ENCODE measurements around the gene APMAP. TPM values are rescaled to one million over a fixed set of nuclear protein-coding genes. Genes with fewer than 3 reads are reported as not detected.

The APMAP gene
- total and polyA plus RNA-seq, 4 donors = 132 to 378 (median 234) TPM

GRCh38 chr20:24950836-24951525 is 41.6 kb downstream of the APMAP start:
- WGBS = 83% methylated on average over 16 of the region's 16 CpGs
- DNase-seq (ENCODE audit: low spot score) = peak; percentile 32
- Histone ChIP-seq H3K4me1 (ENCODE audit: control insufficient read depth in 4 of 4, insufficient read depth in 4 of 4, low read length in 3 of 4) (peaks cover 0 to 25% (median 17%) of the 10 kb centered on the region in 4 donors), H3K36me3 (ENCODE audit: control insufficient read depth in 4 of 4, insufficient read depth in 3 of 4, low read depth in 1 of 4, low read length in 3 of 4) (peaks cover 0 to 3% (median 2%) of the 10 kb centered on the region in 4 donors), H3K27me3 (ENCODE audit: control insufficient read depth in 4 of 4, insufficient read depth in 4 of 4, low read length in 3 of 4) (no peaks in the 10 kb centered on the region), H3K9me3 (ENCODE audit: control insufficient read depth in 4 of 4, low read length in 3 of 4) (no peaks in the 10 kb centered on the region), H3K4me3 (ENCODE audit: low read depth in 1 of 3, low read length in 3 of 3) (peak overlapping the region in 1 of 3 donors; percentile 6), H3K9ac (ENCODE audit: low read depth in 1 of 2, low read length in 2 of 2) (no peak overlapping the region), H3K27ac (ENCODE audit: low read depth in 1 of 2, low read length in 2 of 2) (peak overlapping the region in 1 of 2 donors; percentile 54)
- TF ChIP-seq FOXA2 (IDR thresholded peaks at IDR 0.05) (no peak), HNF4A (conservative IDR thresholded peaks at IDR 0.05) (no peak), JUND (IDR thresholded peaks at IDR 0.05) (no peak), RAD21 (IDR thresholded peaks at IDR 0.05) (no peak), REST (IDR thresholded peaks at IDR 0.05) (no peak), ATF3 (IDR thresholded peaks at IDR 0.05) (no peak), YY1 (IDR thresholded peaks at IDR 0.05) (no peak), ZBTB33 (IDR thresholded peaks at IDR 0.05) (no peak), GABPA (IDR thresholded peaks at IDR 0.05 in 1 of 2, conservative IDR thresholded peaks at IDR 0.05 in 1 of 2) (no peak), FOXA1 (IDR thresholded peaks at IDR 0.05) (no peak), CTCF (IDR thresholded peaks at IDR 0.05; ENCODE audit: low read depth, low read length, missing input control) (no peak), NR2F2 (IDR thresholded peaks at IDR 0.05) (no peak)

DNA sequence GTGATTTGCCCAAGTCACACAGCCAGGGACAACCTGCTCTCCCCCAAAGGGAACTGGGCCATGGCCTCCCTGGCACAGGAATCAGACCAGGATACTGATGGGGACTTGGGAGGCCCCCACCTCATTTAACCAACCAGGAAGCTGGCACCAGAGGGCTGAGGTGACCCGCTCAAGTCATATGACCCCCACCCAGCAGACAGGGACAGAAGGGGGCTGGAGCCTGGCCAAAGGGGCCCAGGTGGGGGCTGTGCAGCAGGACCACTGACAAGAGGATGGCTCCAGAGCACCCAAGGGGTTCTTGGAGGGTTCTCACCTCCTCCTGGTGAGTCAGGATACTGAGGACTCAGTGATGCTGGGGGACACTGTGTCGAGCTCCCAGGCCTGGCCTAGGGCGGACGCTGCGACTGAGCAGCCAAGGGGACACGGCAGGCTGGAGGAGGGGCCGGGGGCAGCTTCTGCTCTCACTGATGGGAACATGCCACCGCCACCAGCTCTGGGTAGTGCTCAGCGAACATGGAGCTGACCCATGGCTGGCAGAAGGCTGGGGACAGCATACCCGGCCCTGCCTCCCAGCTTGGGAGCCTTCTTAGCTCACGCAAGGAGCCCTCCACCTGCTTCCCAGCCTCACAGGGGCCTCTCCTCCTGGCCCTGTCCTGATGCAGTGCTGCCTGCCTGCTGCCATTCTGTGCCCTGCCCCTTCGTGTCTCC is 42.3 kb downstream of the APMAP start:
- peak overlapping the region in 1 of 2 donors; percentile 30 for H3K9ac ChIP-seq (ENCODE audit: low read depth in 1 of 2, low read length in 2 of 2)
- no peaks in the 10 kb centered on the region for H3K9me3 ChIP-seq (ENCODE audit: control insufficient read depth in 4 of 4, low read length in 3 of 4)
- peaks cover 0 to 25% (median 17%) of the 10 kb centered on the region in 4 donors for H3K4me1 ChIP-seq (ENCODE audit: control insufficient read depth in 4 of 4, insufficient read depth in 4 of 4, low read length in 3 of 4)
- 75% methylated on average over 12 of the region's 12 CpGs for WGBS
- H3K36me3 ChIP-seq (ENCODE audit: control insufficient read depth in 4 of 4, insufficient read depth in 3 of 4, low read depth in 1 of 4, low read length in 3 of 4) = peaks cover 0 to 3% (median 0%) of the 10 kb centered on the region in 4 donors
- H3K27me3 ChIP-seq (ENCODE audit: control insufficient read depth in 4 of 4, insufficient read depth in 4 of 4, low read length in 3 of 4) = no peaks in the 10 kb centered on the region
- DNase-seq (ENCODE audit: low spot score) = peak; percentile 25
- peak overlapping the region in 1 of 3 donors; percentile 6 for H3K4me3 ChIP-seq (ENCODE audit: low read depth in 1 of 3, low read length in 3 of 3)
- peak overlapping the region; percentile 54 to 63 for H3K27ac ChIP-seq (ENCODE audit: low read depth in 1 of 2, low read length in 2 of 2)
- TF ChIP-seq FOXA1 (IDR thresholded peaks at IDR 0.05) = no peak
- TF ChIP-seq GABPA (IDR thresholded peaks at IDR 0.05 in 1 of 2, conservative IDR thresholded peaks at IDR 0.05 in 1 of 2) = no peak
- TF ChIP-seq CTCF (IDR thresholded peaks at IDR 0.05; ENCODE audit: low read depth, low read length, missing input control) = no peak
- TF ChIP-seq HNF4G (IDR thresholded peaks at IDR 0.05) = no peak
- no peak for TF ChIP-seq RXRA (IDR thresholded peaks at IDR 0.05)
- no peak for TF ChIP-seq MAX (IDR thresholded peaks at IDR 0.05)
- TF ChIP-seq REST (IDR thresholded peaks at IDR 0.05) = no peak
- no peak for TF ChIP-seq NR2F2 (IDR thresholded peaks at IDR 0.05)

All from liver (tissue), 9 donors.